Heart left ventricle (tissue), 16 donors: ENCODE data around the gene MS4A8. TPM values are rescaled to one million over a fixed set of nuclear protein-coding genes. Genes with fewer than 3 reads are reported as not detected.
"Not testable (repeated sequence)": the region's sequence is repeated elsewhere in the genome, so short reads cannot be mapped to it uniquely, and the experiment has no call there.

Experiments
- ATAC-seq, 4 donors: fragments of 200-7000 bp; cut with Tn5 transposase; one replicate each; pipeline ENCODE4 v1.9.1; 2020 to 2022; ENCODE audit warnings: moderate library complexity in 4 of 4, mild to moderate bottlenecking in 3 of 4, moderate number of reproducible peaks in 1 of 4
- DNase-seq, 5 donors: peaks; one replicate each; pipeline ENCODE4 v3.0.0-alpha.2; 2020
- H3K27ac ChIP-seq, 12 donors: fragments of 200-600 bp; sonication (generic) in 4 of 12; one replicate each; pipeline versions ENCODE4 v1.5.0 to v1.8.0; 2016 to 2022; ENCODE audit warnings: mild to moderate bottlenecking in 2 of 12
- H3K27me3 ChIP-seq, 9 donors: fragments of 200-600 bp; sonication (generic) in 2 of 9; one replicate each; pipeline versions ENCODE4 v1.5.1 to v1.8.0; 2016 to 2022; ENCODE audit warnings: mild to moderate bottlenecking in 3 of 9
- H3K36me3 ChIP-seq, 9 donors: fragments of 200-600 bp; sonication (generic) in 2 of 9; one replicate each; pipeline versions ENCODE4 v1.5.0 to v1.8.0; 2018 to 2022; ENCODE audit warnings: mild to moderate bottlenecking in 2 of 9
- H3K4me1 ChIP-seq, 12 donors: fragments of 200-600 bp; sonication (generic) in 4 of 12; one replicate each; pipeline versions ENCODE4 v1.5.0 to v1.8.0; 2016 to 2022; ENCODE audit warnings: mild to moderate bottlenecking in 3 of 12
- H3K4me3 ChIP-seq, 12 donors: fragments of 200-600 bp; sonication (generic) in 4 of 12; one replicate each; pipeline versions ENCODE4 v1.5.0 to v1.8.0; 2017 to 2022; ENCODE audit warnings: mild to moderate bottlenecking in 9 of 12, moderate library complexity in 4 of 12
- H3K9me3 ChIP-seq, 12 donors: fragments of 200-600 bp; sonication (generic) in 4 of 12; one replicate each; pipeline versions ENCODE4 v1.5.0 to v1.8.0; 2016 to 2022; ENCODE audit warnings: mild to moderate bottlenecking in 1 of 12
- POLR2A ChIP-seq, 2 donors: fragments of 450-650 bp; IDR thresholded peaks; one replicate each; pipeline ENCODE4 v1.6.1; 2017; ENCODE audit warnings: antibody characterized with exemption in 2 of 2, mild to moderate bottlenecking in 2 of 2, moderate library complexity in 2 of 2
- WGBS, 4 donors: extraction: QIAGEN DNeasy Blood & Tissue Kit in 2 of 4; methylation state at CpG; one replicate each; pipeline versions ENCODE4 v1.1.5 to v1.1.7; 2013 to 2018; 5-methylcytosine and 5-hydroxymethylcytosine counted together
- intact Hi-C, 10 donors: fragments of 100-400 bp; cut with DNase I; formaldehyde crosslinking; loops; one replicate each; pipeline versions ENCODE4 v1.11.1 to v1.14.2; 2022
- polyA plus RNA-seq, 2 donors: library from polyadenylated mRNA; stranded (reverse); fragments of 200-250 nt; gene quantifications; one replicate each; pipeline ENCODE4 v1.2.3, GENCODE V29; 2013
- total RNA-seq, 9 donors: library from RNA; depleted of rRNA in 2 of 9; stranded (reverse); fragments of >200 nt in 2 of 9; fragmentation: NEBNext Ultra II Directional in 3 of 9; extraction: Animal tissue kit (Norgen Biotek cat#: 25700) in 3 of 9; gene quantifications; one replicate each; pipeline versions ENCODE4 v1.1.0 to v1.2.4, GENCODE V29; 2016 to 2023
- TF ChIP-seq, protein P1 (sequence below), 12 donors: fragments of 200-600 bp; sonication (generic) in 4 of 12; IDR thresholded peaks; one replicate each; pipeline versions ENCODE4 v1.5.0 to v1.8.0; 2018 to 2022; ENCODE audit warnings: antibody characterized with exemption in 12 of 12, mild to moderate bottlenecking in 5 of 12
- donor health status: ischemic (EF 13 %, LVEDD 7.1; RV severe dilation, severe dysfunction).
- donor health status: healthy with polysubstance abuse.
- donor health status: DM: no; HTN: yes; CAD: no.
- donor health status: DM: no; HTN: no; CAD: no.
- donor health status: ischemic (EF 25% LVEDD 6.9; RV normal size, moderate dysfunction).
- donor health status: ischemic (EF 25% LVEDD 5.7; RV mildly dilated, moderate dysfunction).
- donor health status: healthy.
- donor health status: DM: yes; HTN: yes; CAD: no.
- donor health status: ischemic (EF 35%, LVEDD 5.7; RV mildly dilated, moderate dysfunction).
- donor health status: nonischemic (EF 11% LVEDD 7.7; RV severe dilation, severe dysfunction).
- donor health status: DM: yes; HTN: yes; CAD: no.
- donor health status: PGD.
- donor health status: ischemic (EF 29% LVEDD 5.4; RV normal size, mild dysfunction).
- donor health status: nonischemic (EF 23%, LVEDD 6.1; RV moderate dilation, normal function).

The MS4A8 gene
- total and polyA plus RNA-seq, 11 donors, result not detected

DNA sequence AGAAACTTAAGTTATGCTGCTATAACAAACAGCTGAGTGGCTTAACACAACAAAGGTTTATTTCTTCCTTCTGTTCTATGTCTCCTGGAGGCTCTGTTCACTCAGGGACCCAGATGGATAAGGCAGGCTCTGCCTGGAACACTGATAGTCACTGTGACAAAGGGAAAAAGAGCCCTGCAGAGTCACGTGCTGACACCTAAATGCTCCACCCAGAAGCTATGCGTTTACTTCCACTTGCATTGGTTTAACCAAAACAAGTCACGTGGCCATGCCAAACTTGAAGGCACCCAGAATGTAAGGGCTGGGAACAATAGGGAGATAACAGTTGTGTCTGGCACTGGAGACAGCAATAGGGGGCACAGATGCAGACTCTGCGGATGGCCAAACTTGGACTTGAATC, 53.9 kb downstream of the MS4A8 start:
- H3K4me1 ChIP-seq, result no peaks in the 10 kb centered on the region
- no peak for TF ChIP-seq POLR2A (IDR thresholded peaks at IDR 0.05)
- TF ChIP-seq, protein P1, sequence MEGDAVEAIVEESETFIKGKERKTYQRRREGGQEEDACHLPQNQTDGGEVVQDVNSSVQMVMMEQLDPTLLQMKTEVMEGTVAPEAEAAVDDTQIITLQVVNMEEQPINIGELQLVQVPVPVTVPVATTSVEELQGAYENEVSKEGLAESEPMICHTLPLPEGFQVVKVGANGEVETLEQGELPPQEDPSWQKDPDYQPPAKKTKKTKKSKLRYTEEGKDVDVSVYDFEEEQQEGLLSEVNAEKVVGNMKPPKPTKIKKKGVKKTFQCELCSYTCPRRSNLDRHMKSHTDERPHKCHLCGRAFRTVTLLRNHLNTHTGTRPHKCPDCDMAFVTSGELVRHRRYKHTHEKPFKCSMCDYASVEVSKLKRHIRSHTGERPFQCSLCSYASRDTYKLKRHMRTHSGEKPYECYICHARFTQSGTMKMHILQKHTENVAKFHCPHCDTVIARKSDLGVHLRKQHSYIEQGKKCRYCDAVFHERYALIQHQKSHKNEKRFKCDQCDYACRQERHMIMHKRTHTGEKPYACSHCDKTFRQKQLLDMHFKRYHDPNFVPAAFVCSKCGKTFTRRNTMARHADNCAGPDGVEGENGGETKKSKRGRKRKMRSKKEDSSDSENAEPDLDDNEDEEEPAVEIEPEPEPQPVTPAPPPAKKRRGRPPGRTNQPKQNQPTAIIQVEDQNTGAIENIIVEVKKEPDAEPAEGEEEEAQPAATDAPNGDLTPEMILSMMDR (IDR thresholded peaks at IDR 0.05), result no peak
- H3K27me3 ChIP-seq, result peaks cover 0 to 57% (median 12%) of the 10 kb centered on the region in 9 donors
- H3K4me3 ChIP-seq, result no peak overlapping the region
- ATAC-seq, result no peak
- intact Hi-C loops, result loop anchor here in 1 of 10 donors (10.0 kb wide), 1 partner anchor 59 kb away; the partner anchor contains the start of gene MS4A8
- H3K27ac ChIP-seq, result no peak overlapping the region
- no peak for DNase-seq
- H3K9me3 ChIP-seq, result no peaks in the 10 kb centered on the region
- 46 to 56% (median 47%) methylated on average over 4 of the region's 4 CpGs for WGBS, 4 donors
- no peaks in the 10 kb centered on the region for H3K36me3 ChIP-seq

DNA sequence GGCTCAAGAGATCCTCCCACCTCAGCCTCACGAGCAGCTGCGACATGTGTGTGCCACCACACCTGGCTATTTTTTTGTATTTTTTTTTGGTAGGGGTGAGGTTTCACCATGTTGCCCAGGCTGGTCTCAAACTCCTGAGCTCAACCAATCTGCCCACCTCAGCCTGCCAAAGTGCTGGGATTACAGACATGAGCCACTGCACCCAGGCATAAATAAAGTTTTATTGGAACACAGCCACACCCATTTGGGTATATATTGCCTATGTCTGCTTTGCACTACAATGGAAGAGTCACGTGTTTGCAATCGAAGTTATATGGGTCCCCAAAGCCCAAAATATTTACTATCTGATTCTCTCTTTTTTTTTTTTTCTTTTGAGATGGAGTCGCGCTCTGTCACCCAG, 55.5 kb downstream of the MS4A8 start:
- DNase-seq, result no peak
- H3K9me3 ChIP-seq, result no peaks in the 10 kb centered on the region
- intact Hi-C loops, result loop anchor here in 1 of 10 donors (10.0 kb wide), 1 partner anchor 60 kb away; the partner anchor contains the start of gene MS4A8
- no peak overlapping the region for H3K4me3 ChIP-seq
- no peaks in the 10 kb centered on the region for H3K36me3 ChIP-seq
- peaks cover 0 to 54% (median 12%) of the 10 kb centered on the region in 9 donors for H3K27me3 ChIP-seq
- H3K27ac ChIP-seq, result no peak overlapping the region
- no peak for ATAC-seq
- no peaks in the 10 kb centered on the region for H3K4me1 ChIP-seq
- TF ChIP-seq, protein P1 (IDR thresholded peaks at IDR 0.05), result no peak
- 83 to 94% (median 86%) methylated on average over 6 of the region's 6 CpGs for WGBS, 4 donors

DNA sequence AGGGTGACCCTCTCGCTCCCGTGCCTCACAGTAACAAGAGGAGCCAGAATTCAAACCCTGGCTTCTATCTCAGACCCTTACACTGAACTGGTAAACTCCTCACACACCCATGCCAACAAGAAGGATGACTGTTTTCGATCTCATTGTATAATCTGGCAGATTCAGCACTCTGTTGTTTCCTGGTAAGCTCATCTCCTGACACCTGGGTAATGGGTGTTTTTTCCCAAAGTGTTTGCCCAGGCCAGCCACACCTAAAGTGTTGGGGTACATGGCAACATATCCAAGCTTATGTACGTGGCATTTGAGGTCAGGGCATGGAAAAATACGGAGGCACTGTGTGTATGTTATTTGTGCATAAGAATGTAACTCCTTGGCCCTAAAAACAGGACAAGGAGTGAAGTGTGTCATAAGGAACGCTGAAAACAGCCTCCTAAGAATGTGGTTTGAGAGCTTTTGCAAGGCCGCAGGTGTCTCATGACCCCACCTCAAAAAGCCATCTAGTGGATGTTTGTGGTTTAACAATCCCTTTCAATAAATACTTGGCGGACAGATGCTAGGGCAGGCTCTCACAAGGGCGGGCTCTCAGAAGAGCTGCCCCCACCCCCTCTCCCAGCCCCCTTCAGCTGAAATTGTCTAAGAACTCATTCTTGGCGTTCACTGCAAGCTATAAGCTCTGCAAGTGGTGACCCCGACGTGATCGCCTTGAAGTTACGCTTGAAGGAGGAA, 57.1 kb downstream of the MS4A8 start, which contains the start of gene MS4A15:
MS4A15 (plus strand) TSS at position 561 of the 726 bp plus-strand sequence. CDS start 6,867 bp downstream, outside the sequence.
- no peak for ATAC-seq
- Histone ChIP-seq H3K27ac (no peak within 1 kb of the TSS), H3K4me3 (no peak within 1 kb of the TSS), H3K36me3 (no peaks in the 10 kb centered on the region), H3K4me1 (no peaks in the 10 kb centered on the region), H3K9me3 (no peaks in the 10 kb centered on the region), H3K27me3 (peaks cover 0 to 41% (median 6%) of the 10 kb centered on the region in 9 donors)
- WGBS, 4 donors, result 57 to 64% (median 59%) methylated on average over 13 to 14 of the region's 14 CpGs
- intact Hi-C loops, result loop anchor here in 1 of 10 donors (10.0 kb wide), 1 partner anchor 62 kb away; the partner anchor contains the start of gene MS4A8
- TF ChIP-seq POLR2A (IDR thresholded peaks at IDR 0.05), result no peak
- TF ChIP-seq, protein P1 (IDR thresholded peaks at IDR 0.05), result peak in 2 of 12 donors; percentile 5 to 9
- no peak for DNase-seq

DNA sequence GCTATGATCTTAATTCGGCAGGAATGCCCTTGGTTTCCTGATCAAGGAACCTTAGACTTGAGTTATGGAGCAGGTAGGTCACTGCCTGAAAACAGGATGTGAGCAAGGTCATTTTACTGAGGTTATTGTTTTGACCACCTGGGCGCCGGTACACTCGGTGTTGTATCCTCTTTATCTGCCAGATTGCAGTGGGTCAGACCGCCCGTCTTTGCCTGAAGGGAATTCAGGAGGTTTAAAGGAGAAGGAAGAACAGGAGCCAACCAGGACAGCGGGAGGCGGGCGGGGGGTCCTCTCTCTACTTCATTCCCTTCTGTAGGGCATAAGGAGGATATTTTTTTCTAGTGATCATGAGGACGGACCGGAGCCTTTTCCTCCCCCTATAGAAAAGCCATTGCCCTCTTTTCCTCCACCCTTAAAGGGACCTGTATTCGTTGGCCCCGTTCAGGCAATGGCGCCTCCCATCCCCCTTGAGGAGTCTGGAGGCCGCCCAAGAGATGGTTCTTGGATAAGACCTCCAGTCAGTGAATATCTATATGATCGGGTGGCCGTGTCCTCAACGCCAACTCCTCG, 57.9 kb downstream of the MS4A8 start:
- Histone ChIP-seq H3K27me3 (peaks cover 0 to 40% (median 4%) of the 10 kb centered on the region in 9 donors), H3K9me3 (no peaks in the 10 kb centered on the region), H3K36me3 (no peaks in the 10 kb centered on the region), H3K4me1 (peaks cover 0 to 6% (median 0%) of the 10 kb centered on the region in 12 donors), H3K4me3 (no peak overlapping the region), H3K27ac (no peak overlapping the region)
- no peak for TF ChIP-seq POLR2A (IDR thresholded peaks at IDR 0.05)
- TF ChIP-seq, protein P1 (IDR thresholded peaks at IDR 0.05), result no peak
- 88 to 92% (median 89%) methylated on average over 19 of the region's 19 CpGs for WGBS, 4 donors
- DNase-seq, result no peak
- no peak for ATAC-seq
- intact Hi-C loops, result loop anchor here in 1 of 10 donors (10.0 kb wide), 1 partner anchor 63 kb away; the partner anchor contains the start of gene MS4A8

DNA sequence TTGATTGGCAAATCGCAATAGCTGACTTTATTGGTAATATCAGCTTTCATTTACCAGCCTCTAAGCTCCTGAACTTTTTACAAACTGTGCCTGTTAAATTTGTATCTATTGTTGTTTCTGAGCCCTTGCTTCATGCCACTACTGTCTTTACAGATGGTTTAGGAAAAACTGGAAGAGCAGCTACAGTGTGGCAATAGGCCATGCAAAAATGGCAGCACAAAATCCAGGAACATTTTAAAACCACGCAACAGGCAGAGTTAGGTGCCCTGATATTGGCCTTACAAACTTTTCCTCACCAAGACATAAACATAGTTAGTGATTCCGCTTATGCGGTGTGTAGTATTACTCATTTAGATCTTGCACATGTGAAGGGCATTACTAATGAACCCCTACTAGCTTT, 59.3 kb downstream of the MS4A8 start:
- H3K27ac ChIP-seq, H3K36me3 ChIP-seq, H3K4me1 ChIP-seq, ATAC-seq, H3K9me3 ChIP-seq, H3K4me3 ChIP-seq, DNase-seq: not testable (repeated sequence)
- H3K27me3 ChIP-seq, result peaks cover 0 to 43% (median 2%) of the 10 kb centered on the region in 9 donors
- WGBS, 4 donors, result 95 to 97% (median 96%) methylated on average over 4 of the region's 4 CpGs
- intact Hi-C loops, result loop anchor here in 1 of 10 donors (10.0 kb wide), 1 partner anchor 64 kb away; the partner anchor contains the start of gene MS4A8

DNA sequence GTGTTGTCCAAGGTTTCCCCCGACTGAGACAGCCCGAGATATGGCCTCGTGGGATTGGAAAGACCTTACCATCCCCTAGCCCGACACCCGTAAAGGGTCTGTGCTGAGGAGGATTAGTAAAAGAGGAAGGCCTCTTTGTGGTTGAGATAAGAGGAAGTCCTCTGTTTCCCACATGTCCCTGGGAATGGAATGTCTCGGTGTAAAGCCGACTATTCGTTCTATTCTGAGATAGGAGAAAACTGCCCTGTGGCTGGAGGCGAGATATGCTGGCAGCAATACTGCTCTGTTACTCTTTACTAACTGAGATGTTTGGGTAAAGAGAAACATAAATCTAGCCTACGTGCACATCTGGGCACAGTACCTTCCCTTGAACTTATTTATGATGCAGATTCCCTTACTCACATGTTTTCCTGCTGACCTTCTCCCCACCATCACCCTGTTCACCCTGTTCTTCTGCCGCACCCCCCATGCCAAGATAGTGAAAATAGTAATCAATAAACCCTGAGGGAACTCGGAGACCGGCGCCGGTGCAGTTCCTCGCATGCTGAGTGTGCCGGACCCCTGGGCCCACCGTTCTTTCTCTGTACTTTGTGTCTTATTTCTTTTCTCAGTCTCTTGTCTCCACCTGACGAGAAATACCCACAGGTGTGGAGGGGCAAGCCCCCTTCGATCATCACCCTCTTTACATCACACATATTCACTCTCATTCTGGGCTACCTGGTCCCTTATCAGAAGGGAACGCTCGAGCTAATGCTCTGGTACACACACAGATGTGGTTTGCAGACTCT, 60.2 kb downstream of the MS4A8 start:
- not testable (repeated sequence) for H3K9me3 ChIP-seq, H3K27ac ChIP-seq, DNase-seq, ATAC-seq, H3K4me3 ChIP-seq, H3K4me1 ChIP-seq, H3K36me3 ChIP-seq
- WGBS, 4 donors, result 48 to 66% (median 51%) methylated on average over 22 of the region's 22 CpGs
- intact Hi-C loops, result loop anchor here in 1 of 10 donors (10.0 kb wide), 1 partner anchor 65 kb away; the partner anchor contains the start of gene MS4A8
- H3K27me3 ChIP-seq, result peaks cover 0 to 41% (median 2%) of the 10 kb centered on the region in 9 donors
